SK-N-SH treated with all-trans-retinoic acid at 6 μM for 48 hours (cell line): ENCODE measurements around the gene BPHL.

Source experiments
- TSHZ2 ChIP-seq: fragments of 250-450 bp; sonication (Bioruptor Pico); IDR thresholded peaks from 2 replicates; pipeline ENCODE4 v1.5.0; 2020; ENCODE audit warnings: mild to moderate bottlenecking, moderate library complexity

BPHL gene

GRCh38 chr6:3201388-3201787 lies 82.9 kb downstream of the BPHL start (continued):
- TF ChIP-seq TSHZ2 (CRISPR knock-in tag) = no peak
